ENCODE data around the gene RAB11FIP5. TPM values are rescaled to one million over a fixed set of nuclear protein-coding genes. Genes with fewer than 3 reads are reported as not detected.

The RAB11FIP5 gene
- total RNA-seq, 1 donor from 2014 or later = 33.3 TPM

- no peak for DNase-seq (ENCODE audit: low read depth)
- Histone ChIP-seq H3K36me3 (ENCODE audit: control insufficient read depth, insufficient read depth, low read length) (peaks cover 1% of the 10 kb centered on the region), H3K4me3 (ENCODE audit: low read depth, low read length) (peak within 1 kb of the TSS; percentile 60), H3K27me3 (ENCODE audit: control insufficient read depth, insufficient read depth, low read length) (no peaks in the 10 kb centered on the region)
- TF ChIP-seq CTCF (IDR thresholded peaks at IDR 0.05; ENCODE audit: insufficient read depth, low read length, poor library complexity, severe bottlenecking) = no peak
Observed at GRCh38 chr2:73071360-73072128, 41.2 kb downstream of the RAB11FIP5 start, which contains the start of gene SFXN5. Gene SFXN5 (minus strand): TSS chr2:73071712. CDS start chr2:73071705, 7 bp downstream.

GRCh38 chr2:73070643-73071359 is 41.9 kb downstream of the RAB11FIP5 start:
- no peaks in the 10 kb centered on the region for H3K27me3 ChIP-seq (ENCODE audit: control insufficient read depth, insufficient read depth, low read length)
- TF ChIP-seq CTCF (IDR thresholded peaks at IDR 0.05; ENCODE audit: insufficient read depth, low read length, poor library complexity, severe bottlenecking) = no peak
- peaks cover 1% of the 10 kb centered on the region for H3K36me3 ChIP-seq (ENCODE audit: control insufficient read depth, insufficient read depth, low read length)
- DNase-seq (ENCODE audit: low read depth) = peak; percentile 56
- peak overlapping the region; percentile 60 for H3K4me3 ChIP-seq (ENCODE audit: low read depth, low read length)

- H3K4me3 ChIP-seq (ENCODE audit: low read depth, low read length) = peak overlapping the region; percentile 60
- H3K27me3 ChIP-seq (ENCODE audit: control insufficient read depth, insufficient read depth, low read length) = no peaks in the 10 kb centered on the region
- DNase-seq (ENCODE audit: low read depth) = no peak
- H3K36me3 ChIP-seq (ENCODE audit: control insufficient read depth, insufficient read depth, low read length) = no peaks in the 10 kb centered on the region
- no peak for TF ChIP-seq CTCF (IDR thresholded peaks at IDR 0.05; ENCODE audit: insufficient read depth, low read length, poor library complexity, severe bottlenecking)
Observed at GRCh38 chr2:73069855-73070642, 42.7 kb downstream of the RAB11FIP5 start.

GRCh38 chr2:73069041-73069854 is 43.5 kb downstream of the RAB11FIP5 start:
- no peak for DNase-seq (ENCODE audit: low read depth)
- TF ChIP-seq CTCF (IDR thresholded peaks at IDR 0.05; ENCODE audit: insufficient read depth, low read length, poor library complexity, severe bottlenecking) = no peak

GRCh38 chr2:73068147-73068546 is 44.6 kb downstream of the RAB11FIP5 start:
- Histone ChIP-seq H3K27me3 (ENCODE audit: control insufficient read depth, insufficient read depth, low read length) (no peaks in the 10 kb centered on the region), H3K4me3 (ENCODE audit: low read depth, low read length) (no peak overlapping the region), H3K36me3 (ENCODE audit: control insufficient read depth, insufficient read depth, low read length) (no peaks in the 10 kb centered on the region)
- no peak for DNase-seq (ENCODE audit: low read depth)
- TF ChIP-seq CTCF (IDR thresholded peaks at IDR 0.05; ENCODE audit: insufficient read depth, low read length, poor library complexity, severe bottlenecking) = no peak

More at GRCh38 chr2:73069041-73069854, 43.5 kb downstream of the RAB11FIP5 start:
- Histone ChIP-seq H3K27me3 (ENCODE audit: control insufficient read depth, insufficient read depth, low read length) (no peaks in the 10 kb centered on the region), H3K4me3 (ENCODE audit: low read depth, low read length) (no peak overlapping the region), H3K36me3 (ENCODE audit: control insufficient read depth, insufficient read depth, low read length) (no peaks in the 10 kb centered on the region)

All from kidney epithelial cell (primary cell).